Measurements from ENCODE around the gene PITX2. TPM values are rescaled to one million over a fixed set of nuclear protein-coding genes. Genes with fewer than 3 reads are reported as not detected.

Gene PITX2
- polyA plus RNA-seq, 2 of the 4 experiments (the other 2 are of a cell fraction): 1.1 to 2.6 TPM

DNA sequence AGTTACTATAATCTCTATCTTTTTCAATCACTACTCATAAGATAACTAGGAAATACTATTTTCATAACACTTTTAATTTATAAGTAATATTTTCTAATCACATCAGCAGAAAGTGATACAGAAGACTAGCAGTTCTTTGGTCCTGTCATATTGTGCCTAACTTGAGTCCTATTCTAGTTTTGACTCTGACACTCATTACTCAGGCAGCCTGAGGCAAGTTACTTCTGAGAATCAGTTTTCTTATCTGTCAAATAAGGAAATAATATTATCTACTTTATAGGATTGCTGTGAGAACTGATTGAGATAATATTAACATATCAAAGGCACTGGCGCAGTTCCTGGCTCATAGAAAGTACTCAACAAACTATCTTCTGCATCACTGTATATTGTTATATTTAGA, 17.8 kb downstream of the PITX2 start (continued):
- TF ChIP-seq, protein P1, sequence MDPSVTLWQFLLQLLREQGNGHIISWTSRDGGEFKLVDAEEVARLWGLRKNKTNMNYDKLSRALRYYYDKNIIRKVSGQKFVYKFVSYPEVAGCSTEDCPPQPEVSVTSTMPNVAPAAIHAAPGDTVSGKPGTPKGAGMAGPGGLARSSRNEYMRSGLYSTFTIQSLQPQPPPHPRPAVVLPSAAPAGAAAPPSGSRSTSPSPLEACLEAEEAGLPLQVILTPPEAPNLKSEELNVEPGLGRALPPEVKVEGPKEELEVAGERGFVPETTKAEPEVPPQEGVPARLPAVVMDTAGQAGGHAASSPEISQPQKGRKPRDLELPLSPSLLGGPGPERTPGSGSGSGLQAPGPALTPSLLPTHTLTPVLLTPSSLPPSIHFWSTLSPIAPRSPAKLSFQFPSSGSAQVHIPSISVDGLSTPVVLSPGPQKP (IDR thresholded peaks at IDR 0.05; ENCODE audit: low read depth, low read length): no peak
- no peak for TF ChIP-seq GATA3 (IDR thresholded peaks at IDR 0.05; ENCODE audit: borderline replicate concordance)

DNA sequence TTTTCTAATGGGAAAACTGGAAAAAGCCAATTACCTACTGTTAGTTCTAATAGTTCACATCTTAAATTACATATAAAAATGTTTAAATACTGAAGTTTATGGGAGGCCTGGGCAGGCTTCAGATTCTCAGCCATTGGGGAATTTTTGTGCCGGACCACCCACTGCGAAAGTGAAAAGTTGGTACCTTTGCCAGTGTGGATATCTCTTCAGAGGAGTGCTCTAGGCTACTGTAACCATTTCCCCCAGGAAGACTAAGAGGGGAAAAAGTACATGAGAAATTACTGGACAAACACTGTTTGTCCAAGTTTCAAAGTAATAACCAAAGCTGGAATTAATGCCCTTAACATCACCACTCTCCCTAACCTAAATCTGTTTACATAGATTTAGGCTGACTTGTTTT, 20.8 kb downstream of the PITX2 start:
- ATAC-seq (no peak), DNase-seq (ENCODE audit: low read depth in 1 of 2, low spot score in 1 of 2) (no peak), FAIRE-seq (no peak)
- CTCF ChIA-PET: no interaction called here
- 100% methylated on average over 2 of the region's 2 CpGs for WGBS (ENCODE audit: missing lambda C conversion rate)
- Histone ChIP-seq H3K4me2 (no peak overlapping the region), H3K27ac (no peak overlapping the region), H3K4me1 (no peaks in the 10 kb centered on the region), H3K4me3 (no peak overlapping the region), H3K9me3 (no peaks in the 10 kb centered on the region)
- POLR2A ChIA-PET: no interaction called here
- TF ChIP-seq FOXS1 (CRISPR knock-in tag; IDR thresholded peaks at IDR 0.05) (no peak), HOXB13 (CRISPR knock-in tag; IDR thresholded peaks at IDR 0.05; ENCODE audit: low read depth) (no peak), GATA3 (IDR thresholded peaks at IDR 0.05; ENCODE audit: borderline replicate concordance) (no peak), ZSCAN20 (CRISPR knock-in tag; IDR thresholded peaks at IDR 0.05) (no peak), FOSB (CRISPR knock-in tag; IDR thresholded peaks at IDR 0.05) (no peak), MAZ (IDR thresholded peaks at IDR 0.05; ENCODE audit: borderline replicate concordance, low read depth, low read length) (no peak), MYC (IDR thresholded peaks at IDR 0.05; ENCODE audit: borderline replicate concordance, low read length) (no peak), RCOR1 (IDR thresholded peaks at IDR 0.05; ENCODE audit: low read depth, low read length) (no peak), ZFP36 (IDR thresholded peaks at IDR 0.05; ENCODE audit: borderline replicate concordance, partially characterized antibody) (no peak), HOXA7 (CRISPR knock-in tag; IDR thresholded peaks at IDR 0.05) (no peak), ZNF302 (CRISPR knock-in tag; IDR thresholded peaks at IDR 0.05) (no peak), HEYL (CRISPR knock-in tag; IDR thresholded peaks at IDR 0.05) (no peak)
- TF ChIP-seq, protein P1 (IDR thresholded peaks at IDR 0.05; ENCODE audit: low read depth, low read length): no peak
- TF ChIP-seq, protein P2, sequence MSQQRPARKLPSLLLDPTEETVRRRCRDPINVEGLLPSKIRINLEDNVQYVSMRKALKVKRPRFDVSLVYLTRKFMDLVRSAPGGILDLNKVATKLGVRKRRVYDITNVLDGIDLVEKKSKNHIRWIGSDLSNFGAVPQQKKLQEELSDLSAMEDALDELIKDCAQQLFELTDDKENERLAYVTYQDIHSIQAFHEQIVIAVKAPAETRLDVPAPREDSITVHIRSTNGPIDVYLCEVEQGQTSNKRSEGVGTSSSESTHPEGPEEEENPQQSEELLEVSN (IDR thresholded peaks at IDR 0.05; ENCODE audit: borderline replicate concordance, low read depth): no peak
- TF ChIP-seq, protein P3, sequence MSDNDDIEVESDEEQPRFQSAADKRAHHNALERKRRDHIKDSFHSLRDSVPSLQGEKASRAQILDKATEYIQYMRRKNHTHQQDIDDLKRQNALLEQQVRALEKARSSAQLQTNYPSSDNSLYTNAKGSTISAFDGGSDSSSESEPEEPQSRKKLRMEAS (IDR thresholded peaks at IDR 0.05): no peak
- TF ChIP-seq, protein P4, sequence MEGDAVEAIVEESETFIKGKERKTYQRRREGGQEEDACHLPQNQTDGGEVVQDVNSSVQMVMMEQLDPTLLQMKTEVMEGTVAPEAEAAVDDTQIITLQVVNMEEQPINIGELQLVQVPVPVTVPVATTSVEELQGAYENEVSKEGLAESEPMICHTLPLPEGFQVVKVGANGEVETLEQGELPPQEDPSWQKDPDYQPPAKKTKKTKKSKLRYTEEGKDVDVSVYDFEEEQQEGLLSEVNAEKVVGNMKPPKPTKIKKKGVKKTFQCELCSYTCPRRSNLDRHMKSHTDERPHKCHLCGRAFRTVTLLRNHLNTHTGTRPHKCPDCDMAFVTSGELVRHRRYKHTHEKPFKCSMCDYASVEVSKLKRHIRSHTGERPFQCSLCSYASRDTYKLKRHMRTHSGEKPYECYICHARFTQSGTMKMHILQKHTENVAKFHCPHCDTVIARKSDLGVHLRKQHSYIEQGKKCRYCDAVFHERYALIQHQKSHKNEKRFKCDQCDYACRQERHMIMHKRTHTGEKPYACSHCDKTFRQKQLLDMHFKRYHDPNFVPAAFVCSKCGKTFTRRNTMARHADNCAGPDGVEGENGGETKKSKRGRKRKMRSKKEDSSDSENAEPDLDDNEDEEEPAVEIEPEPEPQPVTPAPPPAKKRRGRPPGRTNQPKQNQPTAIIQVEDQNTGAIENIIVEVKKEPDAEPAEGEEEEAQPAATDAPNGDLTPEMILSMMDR (IDR thresholded peaks at IDR 0.05): no peak
- TF ChIP-seq, protein P5, sequence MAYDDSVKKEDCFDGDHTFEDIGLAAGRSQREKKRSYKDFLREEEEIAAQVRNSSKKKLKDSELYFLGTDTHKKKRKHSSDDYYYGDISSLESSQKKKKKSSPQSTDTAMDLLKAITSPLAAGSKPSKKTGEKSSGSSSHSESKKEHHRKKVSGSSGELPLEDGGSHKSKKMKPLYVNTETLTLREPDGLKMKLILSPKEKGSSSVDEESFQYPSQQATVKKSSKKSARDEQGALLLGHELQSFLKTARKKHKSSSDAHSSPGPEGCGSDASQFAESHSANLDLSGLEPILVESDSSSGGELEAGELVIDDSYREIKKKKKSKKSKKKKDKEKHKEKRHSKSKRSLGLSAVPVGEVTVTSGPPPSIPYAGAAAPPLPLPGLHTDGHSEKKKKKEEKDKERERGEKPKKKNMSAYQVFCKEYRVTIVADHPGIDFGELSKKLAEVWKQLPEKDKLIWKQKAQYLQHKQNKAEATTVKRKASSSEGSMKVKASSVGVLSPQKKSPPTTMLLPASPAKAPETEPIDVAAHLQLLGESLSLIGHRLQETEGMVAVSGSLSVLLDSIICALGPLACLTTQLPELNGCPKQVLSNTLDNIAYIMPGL (CRISPR knock-in tag; IDR thresholded peaks at IDR 0.05; ENCODE audit: borderline replicate concordance): no peak
- TF ChIP-seq, protein P6, sequence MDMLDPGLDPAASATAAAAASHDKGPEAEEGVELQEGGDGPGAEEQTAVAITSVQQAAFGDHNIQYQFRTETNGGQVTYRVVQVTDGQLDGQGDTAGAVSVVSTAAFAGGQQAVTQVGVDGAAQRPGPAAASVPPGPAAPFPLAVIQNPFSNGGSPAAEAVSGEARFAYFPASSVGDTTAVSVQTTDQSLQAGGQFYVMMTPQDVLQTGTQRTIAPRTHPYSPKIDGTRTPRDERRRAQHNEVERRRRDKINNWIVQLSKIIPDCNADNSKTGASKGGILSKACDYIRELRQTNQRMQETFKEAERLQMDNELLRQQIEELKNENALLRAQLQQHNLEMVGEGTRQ (IDR thresholded peaks at IDR 0.05): no peak

Data from A549 (cell line).